Measurements from ENCODE around the gene BOK. TPM values are rescaled to one million over a fixed set of nuclear protein-coding genes. Genes with fewer than 3 reads are reported as not detected.
A peak's percentile ranks its signal among the peaks of the same experiment; 100 is the strongest.

BOK gene
- total and polyA plus RNA-seq, 9 of the 15 experiments (the other 6 are each of a cell fraction or from before 2014, with no cell fraction given) = 0.03 to 3.3 (median 2.0) TPM; not detected in 1

DNA sequence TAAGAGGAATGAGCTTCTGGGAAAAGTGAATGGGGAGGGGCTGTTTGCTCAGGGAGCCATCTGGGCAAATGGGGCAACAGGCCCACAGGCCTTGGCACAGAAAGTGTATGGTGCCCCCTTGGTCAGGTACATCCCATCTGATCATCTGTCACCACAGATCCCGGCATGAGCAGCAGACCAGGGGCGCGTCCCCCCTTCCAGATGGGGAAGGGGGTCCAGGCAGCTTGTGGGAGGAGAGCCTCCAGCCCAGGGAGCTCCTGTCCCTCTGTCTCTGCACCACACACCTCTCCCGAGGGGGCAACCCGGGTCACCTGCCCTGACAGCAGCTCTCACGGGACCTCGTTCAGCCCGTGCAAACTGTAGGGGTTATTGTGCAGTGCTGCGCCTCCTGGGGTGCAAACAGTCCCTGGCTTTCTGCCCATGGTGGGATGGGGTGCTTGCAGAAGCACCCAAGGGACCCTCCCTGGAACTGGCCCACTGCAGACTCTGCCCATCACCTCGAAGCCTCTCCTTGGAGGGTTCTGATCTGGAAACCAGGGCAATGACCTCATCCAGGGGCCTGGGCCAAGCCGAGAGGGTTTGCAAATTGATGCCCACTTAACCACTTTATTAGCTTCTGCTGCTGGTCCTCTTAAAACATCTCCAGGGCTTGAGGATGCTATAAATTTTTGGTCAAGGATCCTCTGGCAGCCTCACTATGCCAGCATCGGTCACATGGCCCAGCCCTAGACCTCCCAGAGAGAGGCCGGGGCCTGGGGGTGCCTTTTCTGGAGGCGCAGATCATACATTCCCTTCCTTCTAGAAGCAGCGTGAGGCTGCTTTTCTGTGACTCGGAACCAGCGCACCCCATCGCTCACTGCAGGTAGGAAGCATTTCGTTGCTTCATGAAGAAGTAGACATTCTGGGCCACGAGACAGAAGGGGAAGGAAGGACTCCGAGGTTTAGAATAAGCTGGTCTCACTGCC is 7.6 kb upstream of the BOK start (continued):
- TF ChIP-seq TCF3 (CRISPR knock-in tag; IDR thresholded peaks at IDR 0.05) (no peak), NFIX (CRISPR knock-in tag; IDR thresholded peaks at IDR 0.05; ENCODE audit: low read depth) (no peak), ZNF324 (CRISPR knock-in tag; IDR thresholded peaks at IDR 0.05) (no peak)

- FAIRE-seq (no peak), DNase-seq (ENCODE audit: extremely low read depth in 1 of 4, low spot score in 3 of 4) (no peak), ATAC-seq (no peak)
- Histone ChIP-seq H3K36me3 (ENCODE audit: control insufficient read depth, insufficient read depth, low read length) (no peaks in the 10 kb centered on the region), H3K79me2 (ENCODE audit: control insufficient read depth, insufficient read depth, low read length) (no peaks in the 10 kb centered on the region), H3K4me1 (replicated peaks in 1 of 2; ENCODE audit: control insufficient read depth in 2 of 2, insufficient read depth in 2 of 2, low read length in 2 of 2) (peaks cover 7 to 32% of the 10 kb centered on the region in 2 experiments; a peak in 4 of 5 replicates), H3K9ac (ENCODE audit: insufficient read depth in 1 of 2, low read depth in 2 of 2, low read length in 2 of 2) (0 out of 4 replicates have a peak overlapping the region, but pooled peaks of 1 of the 2 experiments have one; percentile 45), H2AFZ (ENCODE audit: low read depth, low read length) (no peak overlapping the region), H4K20me1 (replicated peaks; ENCODE audit: control insufficient read depth, insufficient read depth, low read length) (no peaks in the 10 kb centered on the region), H3K27me3 (ENCODE audit: control insufficient read depth in 2 of 2, insufficient read depth in 2 of 2, low read length in 2 of 2) (peaks cover 0 to 19% of the 10 kb centered on the region in 2 experiments; a peak in 2 of 5 replicates), H3K27ac (ENCODE audit: extremely low read depth, low read depth, low read length) (no peak overlapping the region), H3K9me1 (ENCODE audit: control insufficient read depth, insufficient read depth, low read length) (no peaks in the 10 kb centered on the region), H3K4me2 (ENCODE audit: insufficient read depth, low read length) (no peak overlapping the region), H3K9me3 (replicated peaks; ENCODE audit: control insufficient read depth, insufficient read depth, low read depth, low read length) (no peaks in the 10 kb centered on the region), H3K4me3 (no peak overlapping the region)
- BruUV-seq (replicated peaks) = no TSS peak
- no peak for TF ChIP-seq TCF7L2 (IDR thresholded peaks at IDR 0.05; ENCODE audit: low read depth, low read length)
- CTCF ChIA-PET (ENCODE audit: low intra/inter-chr PET ratio) = no interaction called here
- intact Hi-C loops (cut with micrococcal nuclease) (no loop called here), in situ Hi-C loops (cut with MboI) (no loop called here)
- POLR2A ChIA-PET = interaction anchor here (0.6 to 1.2 kb wide), 2 partner anchors 15 to 18 kb away, joined by 3 to 6 read pairs; no protein-coding TSS in a partner anchor
- WGBS (ENCODE audit: insufficient coverage, low coverage, missing lambda C conversion rate) = 29% methylated on average over 7 of the region's 12 CpGs
These were observed 6.9 kb upstream of the BOK start for GRCh38 chr2:241551599-241551997.

All from K562 (cell line).